GM06990 (cell line): ENCODE data around the gene DNAH1.

Source experiments
- DNase-seq: peaks from one replicate; pipeline ENCODE4 v3.0.0-alpha.2; 2011; ENCODE audit not compliant: insufficient read length; ENCODE audit errors: extremely low read depth
- H3K27me3 ChIP-seq: replicated peaks from 2 replicates; pipeline ENCODE4 v1.6.0; 2011; ENCODE audit warnings: low read length; ENCODE audit not compliant: control insufficient read depth, insufficient read depth
- H3K36me3 ChIP-seq: 2 replicates; pipeline ENCODE4 v1.5.1; 2011; ENCODE audit warnings: low read length; ENCODE audit not compliant: control insufficient read depth, insufficient read depth
- H3K4me3 ChIP-seq: replicated peaks from 2 replicates; pipeline ENCODE4 v1.5.1; 2011; ENCODE audit warnings: low read depth, mild to moderate bottlenecking, control low read depth, low read length
- CTCF ChIP-seq: IDR thresholded peaks from 2 replicates; pipeline ENCODE4 v1.5.1; 2011; ENCODE audit warnings: low read length, control low read depth, mild to moderate bottlenecking, inconsistent platforms; ENCODE audit not compliant: insufficient read depth, poor library complexity, severe bottlenecking

DNAH1 gene

GRCh38 chr3:52402101-52402521 lies 86.0 kb downstream of the DNAH1 start:
- Histone ChIP-seq H3K36me3 (peaks cover 53% of the 10 kb centered on the region), H3K4me3 (no peak overlapping the region), H3K27me3 (no peaks in the 10 kb centered on the region)
- no peak for DNase-seq
- TF ChIP-seq CTCF, result no peak

- H3K36me3 ChIP-seq, result peaks cover 54% of the 10 kb centered on the region
- no peak for TF ChIP-seq CTCF
- no peaks in the 10 kb centered on the region for H3K27me3 ChIP-seq
- no peak for DNase-seq
- H3K4me3 ChIP-seq, result no peak overlapping the region
These were observed 86.7 kb downstream of the DNAH1 start for GRCh38 chr3:52402706-52403270.

- no peaks in the 10 kb centered on the region for H3K27me3 ChIP-seq
- no peak for DNase-seq
- peaks cover 56% of the 10 kb centered on the region for H3K36me3 ChIP-seq
- H3K4me3 ChIP-seq, result no peak overlapping the region
- TF ChIP-seq CTCF, result no peak
These were observed 87.2 kb downstream of the DNAH1 start for GRCh38 chr3:52403271-52403841.

GRCh38 chr3:52403955-52404354 lies 87.8 kb downstream of the DNAH1 start:
- no peak for TF ChIP-seq CTCF
- no peak for DNase-seq
- Histone ChIP-seq H3K27me3 (no peaks in the 10 kb centered on the region), H3K4me3 (no peak overlapping the region), H3K36me3 (peaks cover 53% of the 10 kb centered on the region)

GRCh38 chr3:52404391-52404790 lies 88.3 kb downstream of the DNAH1 start:
- H3K4me3 ChIP-seq, result no peak overlapping the region
- no peak for TF ChIP-seq CTCF
- peaks cover 50% of the 10 kb centered on the region for H3K36me3 ChIP-seq
- no peak for DNase-seq
- no peaks in the 10 kb centered on the region for H3K27me3 ChIP-seq

- TF ChIP-seq CTCF, result no peak
- Histone ChIP-seq H3K27me3 (no peaks in the 10 kb centered on the region), H3K4me3 (no peak overlapping the region), H3K36me3 (peaks cover 50% of the 10 kb centered on the region)
- DNase-seq, result no peak
These were observed 88.9 kb downstream of the DNAH1 start for GRCh38 chr3:52405066-52405465.
